AG04450 (cell line): ENCODE data around the gene ORAI1. TPM values are rescaled to one million over a fixed set of nuclear protein-coding genes. Genes with fewer than 3 reads are reported as not detected.

Experiments
- CTCF ChIA-PET: fragments of 300-600, 350-600 bp; formaldehyde crosslinking; extraction: SDS; loops from one replicate; lab custom pipeline; 2022; ENCODE audit warnings: antibody characterized with exemption, inconsistent platforms; lab: Charles Lee
- POLR2A ChIA-PET: fragments of 350-600 bp; formaldehyde crosslinking; extraction: SDS; loops from one replicate; lab custom pipeline; 2021; ENCODE audit warnings: antibody characterized with exemption, inconsistent platforms; lab: Yijun Ruan, JAX
- DNase-seq: peaks from one replicate; pipeline ENCODE4 v3.0.0-alpha.2; 2011; ENCODE audit warnings: low read depth, low spot score
- H3K27ac ChIP-seq: one replicate; pipeline ENCODE4 v1.5.1; 2012; ENCODE audit warnings: low read depth, low read length, control low read depth
- H3K27me3 ChIP-seq: one replicate; pipeline ENCODE4 v1.6.0; 2012; ENCODE audit warnings: low read length; ENCODE audit not compliant: control insufficient read depth, insufficient read depth
- H3K4me3 ChIP-seq: 2 replicates; pipeline ENCODE4 v1.5.1; 2011; ENCODE audit warnings: mild to moderate bottlenecking, low read depth, low read length, control low read depth
- H3K9me3 ChIP-seq: 2 replicates; pipeline ENCODE4 v1.5.1; 2012; ENCODE audit warnings: low read length; ENCODE audit not compliant: control insufficient read depth, insufficient read depth
- polyA plus RNA-seq: library from polyadenylated mRNA; depleted of rRNA; stranded (reverse); fragments of >200 nt; gene quantifications from 2 replicates; pipeline ENCODE4 v1.2.3, GENCODE V29; 2011
- TF ChIP-seq, protein P1 (sequence below): IDR thresholded peaks from 2 replicates; pipeline ENCODE4 v1.5.1; 2011; ENCODE audit warnings: low read depth, low read length, control low read depth, inconsistent platforms

Gene ORAI1
- polyA plus RNA-seq, 1 experiment = 13.6 TPM

DNA sequence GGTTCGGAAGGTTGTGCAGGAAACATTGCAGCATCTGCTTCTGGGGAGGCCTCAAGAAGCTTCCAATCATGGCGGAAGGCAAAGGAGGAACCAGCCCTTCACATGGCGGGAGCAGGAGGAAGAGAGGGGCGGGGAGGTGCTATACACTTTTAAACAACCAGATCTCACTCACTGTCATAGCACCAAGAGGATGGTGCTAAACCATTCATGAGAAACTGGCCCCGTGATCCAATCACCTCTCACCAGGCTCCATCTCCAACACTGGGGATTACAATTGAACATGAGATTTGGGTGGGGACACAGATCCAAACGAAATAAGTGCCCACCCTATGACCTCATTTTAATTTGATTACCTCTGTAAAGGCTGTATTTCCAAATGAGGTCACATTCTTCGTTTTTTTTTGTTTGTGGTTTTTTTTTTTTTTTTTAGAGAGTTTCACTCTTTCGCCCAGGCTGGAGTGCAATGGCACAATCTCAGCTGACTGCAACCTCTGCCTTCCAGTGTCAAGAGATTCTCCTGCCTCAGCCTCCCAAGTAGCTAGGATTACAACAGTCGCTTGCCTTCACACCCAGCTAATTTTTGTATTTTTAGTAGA is 11.4 kb upstream of the ORAI1 start:
- H3K9me3 ChIP-seq = no peaks in the 10 kb centered on the region
- no peak overlapping the region for H3K4me3 ChIP-seq
- no peak overlapping the region for H3K27ac ChIP-seq
- H3K27me3 ChIP-seq = no peaks in the 10 kb centered on the region
- TF ChIP-seq, protein P1, sequence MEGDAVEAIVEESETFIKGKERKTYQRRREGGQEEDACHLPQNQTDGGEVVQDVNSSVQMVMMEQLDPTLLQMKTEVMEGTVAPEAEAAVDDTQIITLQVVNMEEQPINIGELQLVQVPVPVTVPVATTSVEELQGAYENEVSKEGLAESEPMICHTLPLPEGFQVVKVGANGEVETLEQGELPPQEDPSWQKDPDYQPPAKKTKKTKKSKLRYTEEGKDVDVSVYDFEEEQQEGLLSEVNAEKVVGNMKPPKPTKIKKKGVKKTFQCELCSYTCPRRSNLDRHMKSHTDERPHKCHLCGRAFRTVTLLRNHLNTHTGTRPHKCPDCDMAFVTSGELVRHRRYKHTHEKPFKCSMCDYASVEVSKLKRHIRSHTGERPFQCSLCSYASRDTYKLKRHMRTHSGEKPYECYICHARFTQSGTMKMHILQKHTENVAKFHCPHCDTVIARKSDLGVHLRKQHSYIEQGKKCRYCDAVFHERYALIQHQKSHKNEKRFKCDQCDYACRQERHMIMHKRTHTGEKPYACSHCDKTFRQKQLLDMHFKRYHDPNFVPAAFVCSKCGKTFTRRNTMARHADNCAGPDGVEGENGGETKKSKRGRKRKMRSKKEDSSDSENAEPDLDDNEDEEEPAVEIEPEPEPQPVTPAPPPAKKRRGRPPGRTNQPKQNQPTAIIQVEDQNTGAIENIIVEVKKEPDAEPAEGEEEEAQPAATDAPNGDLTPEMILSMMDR = no peak
- ChIA-PET CTCF (interaction anchor here (0.7 kb wide), 1 partner anchor 13 kb away, joined by 3 read pairs; no protein-coding TSS in a partner anchor), POLR2A (no interaction called here)
- DNase-seq = no peak

DNA sequence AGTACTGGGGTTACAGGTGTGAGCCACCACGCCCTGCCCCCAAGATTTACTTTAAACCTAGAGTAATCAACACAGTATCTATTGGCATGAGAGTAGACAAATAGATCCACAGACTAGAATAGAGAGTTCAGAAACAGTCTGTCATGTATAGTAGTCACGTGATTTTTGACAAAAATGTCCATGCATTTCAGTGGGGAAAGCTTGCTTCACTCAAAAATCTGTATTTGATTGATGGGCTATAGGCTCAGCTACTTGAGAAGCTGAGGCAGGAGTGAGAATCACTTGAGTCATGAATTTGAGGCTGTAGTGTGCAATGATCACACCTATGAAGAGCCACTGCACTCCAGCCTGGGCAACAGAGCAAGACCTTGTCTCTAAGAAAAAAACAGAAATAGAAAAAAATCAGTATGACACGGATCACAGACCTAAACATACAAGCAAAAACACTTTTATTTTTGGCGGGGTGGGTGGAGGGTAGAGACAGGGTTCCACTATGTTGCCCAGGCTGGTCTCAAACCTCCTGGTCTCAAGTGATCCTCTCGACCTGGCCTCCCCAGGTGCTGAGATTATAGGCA is 7.6 kb upstream of the ORAI1 start:
- no peaks in the 10 kb centered on the region for H3K9me3 ChIP-seq
- H3K4me3 ChIP-seq = no peak overlapping the region
- ChIA-PET POLR2A (no interaction called here), CTCF (no interaction called here)
- H3K27ac ChIP-seq = no peak overlapping the region
- TF ChIP-seq, protein P1 = no peak
- DNase-seq = no peak
- no peaks in the 10 kb centered on the region for H3K27me3 ChIP-seq

DNA sequence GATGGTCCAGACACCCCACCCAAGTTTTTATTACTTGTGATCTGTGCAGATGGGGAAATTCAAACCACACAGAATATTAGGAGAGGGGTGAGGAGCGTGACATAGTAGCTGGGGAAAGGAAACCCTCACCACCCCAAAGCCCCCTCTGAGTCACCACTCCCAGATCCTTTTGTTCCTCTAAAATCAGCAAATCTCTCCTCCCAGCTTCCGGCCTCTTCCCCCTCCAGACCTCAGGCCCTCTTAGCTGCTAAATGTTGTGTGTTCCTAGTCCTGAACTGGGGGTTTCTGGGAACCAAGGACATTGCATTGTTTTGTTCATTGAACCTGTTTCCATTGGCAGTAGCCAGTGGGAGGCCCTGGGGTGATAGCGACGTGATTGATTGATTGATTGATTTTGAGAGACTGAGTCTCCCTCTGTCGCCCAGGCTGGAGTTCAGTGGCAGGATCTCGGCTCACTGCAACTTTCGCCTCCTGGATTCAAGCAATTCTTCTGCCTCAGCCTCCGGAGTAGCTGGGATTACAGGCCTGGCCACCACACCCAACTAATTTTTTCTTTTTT is 5.9 kb upstream of the ORAI1 start:
- H3K9me3 ChIP-seq = no peaks in the 10 kb centered on the region
- H3K27ac ChIP-seq = no peak overlapping the region
- no peak overlapping the region for H3K4me3 ChIP-seq
- CTCF ChIA-PET = interaction anchor here (0.7 to 1.3 kb wide), 4 partner anchors 17 to 161 kb away, joined by 3 to 5 read pairs (median 3); no protein-coding TSS in a partner anchor
- no peaks in the 10 kb centered on the region for H3K27me3 ChIP-seq
- DNase-seq = no peak
- POLR2A ChIA-PET = interaction anchor here (0.8 kb wide), 1 partner anchor 17 kb away, joined by 4 read pairs; no protein-coding TSS in a partner anchor
- TF ChIP-seq, protein P1 = no peak

DNA sequence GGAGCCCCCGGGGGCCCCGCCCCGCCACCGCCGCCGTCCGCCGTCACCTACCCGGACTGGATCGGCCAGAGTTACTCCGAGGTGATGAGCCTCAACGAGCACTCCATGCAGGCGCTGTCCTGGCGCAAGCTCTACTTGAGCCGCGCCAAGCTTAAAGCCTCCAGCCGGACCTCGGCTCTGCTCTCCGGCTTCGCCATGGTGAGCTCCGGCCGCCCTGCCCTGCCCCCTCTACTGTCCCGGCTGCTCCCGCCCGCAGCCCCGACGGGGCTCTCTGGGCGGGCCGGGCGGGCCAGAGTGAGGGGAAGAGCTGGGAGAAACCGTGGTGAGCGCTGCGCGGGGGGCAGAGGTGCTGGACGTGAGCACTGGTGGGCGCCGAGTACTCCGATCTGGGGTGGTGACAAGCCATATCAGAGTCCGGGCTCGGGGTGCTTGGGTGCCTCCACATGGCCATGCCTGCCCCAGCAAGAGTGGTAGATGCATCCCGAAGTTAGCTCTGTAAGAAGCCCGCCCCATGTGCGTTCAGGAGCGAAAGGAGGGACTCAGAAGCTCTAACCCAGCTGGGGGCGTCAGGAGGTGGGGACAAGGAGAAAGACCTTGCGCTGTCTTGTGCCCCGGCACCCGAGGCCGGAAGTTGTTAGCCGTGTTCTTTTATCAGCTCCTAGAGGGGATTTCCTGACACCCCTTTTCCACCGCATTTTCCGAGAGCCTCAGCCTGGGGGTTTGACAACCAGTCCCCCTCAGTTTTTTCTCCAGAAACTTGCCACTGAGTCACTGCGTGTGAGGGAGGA is 717 bp downstream of the ORAI1 start:
- ChIA-PET CTCF (interaction anchor here (0.6 to 5.5 kb wide), 10 partner anchors 9 to 132 kb away, joined by 3 to 60 read pairs (median 6); partner anchors contain the start of gene MORN3), POLR2A (interaction anchor here (0.5 to 1.5 kb wide), 11 partner anchors 9 to 176 kb away, joined by 3 to 8 read pairs (median 4); no protein-coding TSS in a partner anchor)
- TF ChIP-seq, protein P1 = peak; percentile 31
- Histone ChIP-seq H3K4me3 (peak overlapping the region; percentile 70), H3K27ac (peak overlapping the region; percentile 68), H3K9me3 (no peaks in the 10 kb centered on the region; the same call in 1 of the 2 replicates), H3K27me3 (no peaks in the 10 kb centered on the region)
- DNase-seq = no peak
